ENCODE measurements around the gene TGFB2. TPM values are rescaled to one million over a fixed set of nuclear protein-coding genes. Genes with fewer than 3 reads are reported as not detected.

The TGFB2 gene
- total RNA-seq, 1 donor from 2014 or later = not detected

DNA sequence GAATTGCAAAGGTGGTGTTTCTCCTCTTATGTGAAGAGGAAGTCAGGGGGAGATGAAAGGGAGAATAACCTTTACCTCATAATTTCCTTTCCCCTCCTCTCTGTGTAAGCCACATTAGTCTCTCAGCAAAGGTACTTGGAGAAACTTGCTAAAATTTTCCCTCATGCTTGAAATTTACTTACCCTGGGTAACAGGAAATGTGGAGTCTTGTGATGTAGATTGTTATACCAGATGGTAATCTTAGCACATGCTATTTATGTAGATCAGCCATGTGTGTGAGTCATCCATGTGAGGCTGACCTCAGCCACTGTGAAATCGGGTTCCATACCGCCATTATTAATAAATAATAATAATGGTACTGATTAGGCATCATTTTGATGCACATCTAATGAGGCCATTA is 128.4 kb downstream of the TGFB2 start:
- H3K4me3 Mint-ChIP-seq (ENCODE audit: low read depth) = no peak overlapping the region
- peaks cover 2% of the 10 kb centered on the region for H3K27me3 Mint-ChIP-seq (ENCODE audit: low read depth)
- no peak for DNase-seq (ENCODE audit: low spot score)
- H3K9me3 Mint-ChIP-seq = no peaks in the 10 kb centered on the region
- H3K36me3 Mint-ChIP-seq (ENCODE audit: low read depth) = no peaks in the 10 kb centered on the region
- peaks cover 10% of the 10 kb centered on the region for H3K4me1 Mint-ChIP-seq (ENCODE audit: low read depth)
- no peak overlapping the region for H3K27ac Mint-ChIP-seq
- intact Hi-C loops (cut with micrococcal nuclease) = no loop called here

DNA sequence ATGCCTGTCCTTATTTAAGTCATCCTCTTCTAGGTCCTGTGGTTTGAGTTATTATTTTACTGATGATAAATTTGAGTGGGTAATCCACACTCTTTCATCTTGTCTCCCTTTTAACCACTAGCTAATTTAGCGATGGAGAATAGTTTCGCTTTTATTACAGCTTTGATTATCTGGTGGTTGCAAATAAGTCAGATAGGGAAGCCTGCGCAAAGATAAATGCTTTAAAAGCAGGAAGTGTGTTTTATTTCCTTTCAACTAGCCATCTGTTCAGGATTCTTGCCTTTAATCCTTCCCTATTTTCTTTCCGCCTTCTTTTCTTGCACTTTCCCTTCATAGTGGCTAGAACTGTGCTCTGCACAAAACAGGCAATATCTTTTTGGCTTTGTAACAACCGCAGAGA is 129.0 kb downstream of the TGFB2 start:
- H3K9me3 Mint-ChIP-seq = no peaks in the 10 kb centered on the region

DNA sequence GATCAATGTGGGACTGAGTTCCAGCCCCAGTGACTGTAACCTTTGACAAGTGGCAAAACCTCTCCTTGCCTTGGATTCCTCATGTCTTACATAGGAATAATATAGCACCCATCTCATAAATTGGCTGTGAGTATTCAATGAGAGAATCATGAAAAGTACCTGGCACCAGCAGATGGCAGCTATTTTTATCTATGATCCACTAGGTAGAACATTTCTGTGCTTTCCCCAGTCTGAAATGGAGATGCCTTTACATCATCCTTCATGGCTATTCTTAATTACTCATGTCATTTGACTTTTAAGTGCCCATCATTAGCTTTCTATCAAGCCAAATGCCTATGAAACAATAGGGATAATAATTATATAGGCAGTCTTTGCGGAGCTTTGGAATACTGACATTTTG is 130.1 kb downstream of the TGFB2 start:
- Mint-ChIP-seq H3K4me1 (ENCODE audit: low read depth) (peaks cover 10% of the 10 kb centered on the region), H3K27me3 (ENCODE audit: low read depth) (peaks cover 2% of the 10 kb centered on the region), H3K9me3 (no peaks in the 10 kb centered on the region), H3K27ac (no peak overlapping the region), H3K36me3 (ENCODE audit: low read depth) (no peaks in the 10 kb centered on the region), H3K4me3 (ENCODE audit: low read depth) (no peak overlapping the region)
- intact Hi-C loops (cut with micrococcal nuclease) = no loop called here
- DNase-seq (ENCODE audit: low spot score) = no peak

More for the DNA sequence above, 129.0 kb downstream of the TGFB2 start:
- H3K4me1 Mint-ChIP-seq (ENCODE audit: low read depth) = peaks cover 10% of the 10 kb centered on the region
- H3K27me3 Mint-ChIP-seq (ENCODE audit: low read depth) = peaks cover 2% of the 10 kb centered on the region
- H3K27ac Mint-ChIP-seq = no peak overlapping the region
- H3K4me3 Mint-ChIP-seq (ENCODE audit: low read depth) = no peak overlapping the region
- intact Hi-C loops (cut with micrococcal nuclease) = no loop called here
- no peak for DNase-seq (ENCODE audit: low spot score)
- no peaks in the 10 kb centered on the region for H3K36me3 Mint-ChIP-seq (ENCODE audit: low read depth)

- no peak overlapping the region for H3K27ac Mint-ChIP-seq
- peaks cover 2% of the 10 kb centered on the region for H3K27me3 Mint-ChIP-seq (ENCODE audit: low read depth)
- no peak overlapping the region for H3K4me3 Mint-ChIP-seq (ENCODE audit: low read depth)
- intact Hi-C loops (cut with micrococcal nuclease) = no loop called here
- no peak for DNase-seq (ENCODE audit: low spot score)
- H3K4me1 Mint-ChIP-seq (ENCODE audit: low read depth) = peaks cover 10% of the 10 kb centered on the region
- H3K36me3 Mint-ChIP-seq (ENCODE audit: low read depth) = no peaks in the 10 kb centered on the region
- no peaks in the 10 kb centered on the region for H3K9me3 Mint-ChIP-seq
These were observed 130.6 kb downstream of the TGFB2 start for GRCh38 chr1:218475699-218476098.

DNA sequence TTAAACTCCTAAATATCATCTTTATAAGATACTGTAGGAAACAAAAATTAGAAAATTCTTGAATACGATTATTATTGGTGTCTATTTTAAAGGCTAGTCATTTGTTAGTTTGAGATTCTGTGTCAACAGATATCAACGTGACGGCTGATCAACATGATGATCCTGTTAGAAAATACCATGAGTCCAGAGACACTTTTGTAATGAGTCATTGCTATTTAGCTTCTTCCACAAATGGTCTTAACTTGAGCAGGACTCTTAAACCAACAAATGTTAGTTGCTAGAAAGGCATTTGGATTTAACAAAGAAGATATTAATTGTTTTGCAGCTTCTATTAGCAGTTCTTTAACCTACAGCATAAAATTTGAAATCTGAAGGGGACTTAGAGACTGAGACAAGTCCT is 131.2 kb downstream of the TGFB2 start:
- H3K9me3 Mint-ChIP-seq = no peaks in the 10 kb centered on the region
- H3K4me1 Mint-ChIP-seq (ENCODE audit: low read depth) = peaks cover 10% of the 10 kb centered on the region
- H3K36me3 Mint-ChIP-seq (ENCODE audit: low read depth) = no peaks in the 10 kb centered on the region
- intact Hi-C loops (cut with micrococcal nuclease) = no loop called here
- no peak overlapping the region for H3K4me3 Mint-ChIP-seq (ENCODE audit: low read depth)
- H3K27ac Mint-ChIP-seq = no peak overlapping the region
- no peak for DNase-seq (ENCODE audit: low spot score)
- peaks cover 2% of the 10 kb centered on the region for H3K27me3 Mint-ChIP-seq (ENCODE audit: low read depth)

DNA sequence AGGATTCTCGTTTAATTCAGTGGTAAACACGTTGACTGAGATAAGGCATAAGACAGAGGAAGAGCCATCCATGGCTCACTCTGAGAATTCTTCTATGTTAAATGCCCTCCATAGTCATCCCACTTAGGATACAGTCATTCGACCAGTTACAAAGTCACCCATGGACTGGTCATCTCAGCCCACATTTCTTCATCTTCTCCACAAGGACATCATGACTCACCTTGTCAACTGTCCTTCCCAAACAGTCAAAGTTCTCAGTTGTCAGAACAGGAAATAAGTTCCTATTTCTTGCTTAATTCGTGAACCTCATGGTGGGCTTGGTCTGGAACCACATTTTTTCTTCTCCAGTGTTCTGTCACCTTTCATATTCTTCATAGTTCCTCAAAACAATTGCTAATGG is 133.2 kb downstream of the TGFB2 start:
- Mint-ChIP-seq H3K27ac (no peak overlapping the region), H3K27me3 (ENCODE audit: low read depth) (peaks cover 2% of the 10 kb centered on the region), H3K36me3 (ENCODE audit: low read depth) (no peaks in the 10 kb centered on the region), H3K4me1 (ENCODE audit: low read depth) (peaks cover 7% of the 10 kb centered on the region), H3K4me3 (ENCODE audit: low read depth) (no peak overlapping the region), H3K9me3 (no peaks in the 10 kb centered on the region)
- DNase-seq (ENCODE audit: low spot score) = no peak
- intact Hi-C loops (cut with micrococcal nuclease) = no loop called here

DNA sequence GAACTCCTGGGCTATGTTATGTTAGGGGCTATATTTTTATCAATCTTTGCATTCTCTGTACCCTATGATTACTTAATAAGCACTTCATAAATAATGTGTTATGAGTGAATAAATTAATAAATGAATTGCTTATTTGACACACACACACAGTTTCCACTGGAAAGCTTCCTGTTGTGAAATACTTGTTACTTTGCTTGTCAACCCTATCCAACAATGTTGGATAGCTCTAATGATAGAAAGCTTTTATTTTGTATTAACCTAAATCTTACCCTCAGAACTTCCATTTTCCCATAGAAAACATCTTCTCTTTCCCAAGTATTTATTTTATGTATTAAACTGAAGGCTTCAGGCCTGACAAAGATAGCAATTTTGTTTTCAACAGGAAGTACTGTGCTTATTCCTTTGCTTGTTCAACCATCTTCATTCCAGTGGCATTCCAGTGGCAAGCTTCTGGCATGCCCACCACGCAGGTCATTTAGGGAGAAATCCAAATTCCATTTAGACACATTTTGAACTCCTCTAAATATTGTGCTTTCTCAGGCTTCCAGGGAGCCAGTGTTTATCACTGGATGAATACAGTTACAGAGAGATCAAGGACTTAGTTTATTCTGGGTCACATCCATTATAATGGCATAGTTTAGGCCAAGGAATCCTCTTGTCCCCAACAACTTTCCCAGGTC is 134.4 kb downstream of the TGFB2 start:
- intact Hi-C loops (cut with micrococcal nuclease) = no loop called here
- H3K9me3 Mint-ChIP-seq = no peaks in the 10 kb centered on the region

DNA sequence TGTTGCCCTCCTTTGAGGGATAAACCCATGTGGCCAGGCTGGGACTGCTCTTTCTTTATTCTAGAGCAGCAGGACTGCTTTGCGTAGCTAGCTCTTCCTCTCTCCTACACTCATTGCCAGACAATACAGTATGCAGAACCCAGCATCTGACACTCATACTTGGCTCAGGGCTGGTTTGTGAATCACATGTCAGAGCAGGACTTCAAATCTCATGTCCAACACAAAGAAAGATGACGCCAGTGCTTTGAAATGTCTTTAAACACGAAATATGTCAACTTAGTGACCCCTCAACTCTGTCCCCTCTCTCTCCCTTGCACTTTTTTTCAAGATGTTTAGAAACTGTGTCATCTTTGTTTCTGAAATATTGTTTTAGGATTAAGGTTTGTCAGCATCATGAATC is 135.0 kb downstream of the TGFB2 start:
- intact Hi-C loops (cut with micrococcal nuclease) = no loop called here
- no peaks in the 10 kb centered on the region for H3K36me3 Mint-ChIP-seq (ENCODE audit: low read depth)
- H3K9me3 Mint-ChIP-seq = no peaks in the 10 kb centered on the region
- no peaks in the 10 kb centered on the region for H3K4me1 Mint-ChIP-seq (ENCODE audit: low read depth)
- H3K27ac Mint-ChIP-seq = no peak overlapping the region
- no peaks in the 10 kb centered on the region for H3K27me3 Mint-ChIP-seq (ENCODE audit: low read depth)
- DNase-seq (ENCODE audit: low spot score) = no peak
- no peak overlapping the region for H3K4me3 Mint-ChIP-seq (ENCODE audit: low read depth)

More for the DNA sequence above, 134.4 kb downstream of the TGFB2 start:
- no peak for DNase-seq (ENCODE audit: low spot score)
- H3K27ac Mint-ChIP-seq = no peak overlapping the region
- no peaks in the 10 kb centered on the region for H3K36me3 Mint-ChIP-seq (ENCODE audit: low read depth)
- H3K4me1 Mint-ChIP-seq (ENCODE audit: low read depth) = no peaks in the 10 kb centered on the region
- no peak overlapping the region for H3K4me3 Mint-ChIP-seq (ENCODE audit: low read depth)
- peaks cover 1% of the 10 kb centered on the region for H3K27me3 Mint-ChIP-seq (ENCODE audit: low read depth)

- Mint-ChIP-seq H3K9me3 (no peaks in the 10 kb centered on the region), H3K27ac (no peak overlapping the region), H3K36me3 (ENCODE audit: low read depth) (no peaks in the 10 kb centered on the region), H3K27me3 (ENCODE audit: low read depth) (no peaks in the 10 kb centered on the region), H3K4me3 (ENCODE audit: low read depth) (no peak overlapping the region), H3K4me1 (ENCODE audit: low read depth) (no peaks in the 10 kb centered on the region)
- intact Hi-C loops (cut with micrococcal nuclease) = no loop called here
- no peak for DNase-seq (ENCODE audit: low spot score)
These were observed 135.5 kb downstream of the TGFB2 start for GRCh38 chr1:218480588-218481099.

DNA sequence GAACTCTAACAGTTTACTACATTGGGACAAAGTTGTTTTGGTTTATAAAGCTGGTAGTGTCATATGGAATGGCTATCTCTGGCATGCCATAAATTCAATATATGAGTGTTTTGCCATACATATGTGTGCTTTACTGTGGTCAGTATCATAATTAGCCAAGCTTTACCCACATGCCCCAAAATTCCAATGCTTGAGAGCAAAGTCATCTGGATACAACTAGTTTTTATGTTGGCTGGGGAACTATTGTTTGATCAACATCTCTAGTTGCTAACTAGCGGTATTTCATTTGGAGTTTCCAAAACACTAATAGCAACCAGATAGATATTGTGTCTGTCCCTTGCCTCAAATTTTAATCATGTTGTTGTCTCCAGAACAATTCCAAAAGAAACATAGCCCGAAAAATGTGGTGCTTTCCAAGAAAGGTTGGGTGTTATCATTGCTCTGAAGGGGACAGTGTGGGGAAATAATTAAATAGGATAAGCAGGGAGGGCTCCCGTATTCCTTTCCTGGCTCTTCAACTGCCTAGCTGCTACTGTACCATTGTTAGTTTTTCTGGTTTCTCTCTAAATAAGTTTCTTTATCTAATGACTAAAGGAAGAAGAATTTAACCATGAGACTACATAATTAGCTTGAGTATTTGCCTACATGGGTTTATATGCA is 136.1 kb downstream of the TGFB2 start:
- Mint-ChIP-seq H3K4me1 (ENCODE audit: low read depth) (no peaks in the 10 kb centered on the region), H3K9me3 (no peaks in the 10 kb centered on the region), H3K4me3 (ENCODE audit: low read depth) (no peak overlapping the region), H3K36me3 (ENCODE audit: low read depth) (no peaks in the 10 kb centered on the region), H3K27ac (no peak overlapping the region), H3K27me3 (ENCODE audit: low read depth) (no peaks in the 10 kb centered on the region)
- intact Hi-C loops (cut with micrococcal nuclease) = no loop called here
- DNase-seq (ENCODE audit: low spot score) = no peak

DNA sequence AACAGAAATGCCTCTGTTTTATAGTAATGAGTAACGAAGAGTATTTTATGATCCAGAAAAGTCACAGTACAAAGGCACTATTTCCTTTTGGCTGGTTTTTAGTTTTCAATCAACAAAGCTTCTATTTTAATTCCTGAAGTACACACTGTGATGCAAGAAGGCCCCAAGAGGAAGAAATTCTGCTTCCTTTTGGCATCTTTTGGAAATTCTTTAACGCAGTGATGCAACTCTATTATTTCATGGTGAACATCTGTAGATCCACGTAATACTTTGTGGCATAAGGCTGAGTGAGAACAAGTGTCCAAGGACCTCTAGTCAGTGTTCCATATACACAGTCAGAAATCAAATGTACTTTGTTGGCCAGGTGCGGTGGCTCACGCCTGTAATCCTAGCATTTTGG is 137.5 kb downstream of the TGFB2 start:
- Mint-ChIP-seq H3K4me1 (ENCODE audit: low read depth) (no peaks in the 10 kb centered on the region), H3K9me3 (no peaks in the 10 kb centered on the region), H3K27me3 (ENCODE audit: low read depth) (no peaks in the 10 kb centered on the region), H3K27ac (no peak overlapping the region), H3K36me3 (ENCODE audit: low read depth) (no peaks in the 10 kb centered on the region), H3K4me3 (ENCODE audit: low read depth) (no peak overlapping the region)
- DNase-seq (ENCODE audit: low spot score) = no peak
- intact Hi-C loops (cut with micrococcal nuclease) = no loop called here

GRCh38 chr1:218485241-218485928 is 140.2 kb downstream of the TGFB2 start:
- Mint-ChIP-seq H3K27me3 (ENCODE audit: low read depth) (no peaks in the 10 kb centered on the region), H3K9me3 (no peaks in the 10 kb centered on the region), H3K36me3 (ENCODE audit: low read depth) (no peaks in the 10 kb centered on the region), H3K4me1 (ENCODE audit: low read depth) (no peaks in the 10 kb centered on the region), H3K27ac (no peak overlapping the region), H3K4me3 (ENCODE audit: low read depth) (no peak overlapping the region)
- no peak for DNase-seq (ENCODE audit: low spot score)
- intact Hi-C loops (cut with micrococcal nuclease) = no loop called here

GRCh38 chr1:218488531-218488930 is 143.4 kb downstream of the TGFB2 start:
- H3K27me3 Mint-ChIP-seq (ENCODE audit: low read depth) = no peaks in the 10 kb centered on the region
- H3K36me3 Mint-ChIP-seq (ENCODE audit: low read depth) = no peaks in the 10 kb centered on the region
- no peaks in the 10 kb centered on the region for H3K9me3 Mint-ChIP-seq
- H3K4me3 Mint-ChIP-seq (ENCODE audit: low read depth) = no peak overlapping the region
- intact Hi-C loops (cut with micrococcal nuclease) = no loop called here
- no peak for DNase-seq (ENCODE audit: low spot score)
- no peak overlapping the region for H3K27ac Mint-ChIP-seq
- peaks cover 4% of the 10 kb centered on the region for H3K4me1 Mint-ChIP-seq (ENCODE audit: low read depth)
